Activated CD8-positive, alpha-beta memory T cell treated with anti-CD3 and anti-CD28 coated beads, Interleukin-2, amount 10 ng/mL, durations not matched to agents 7 days and 5 days (primary cell): Measurements from ENCODE around the gene NSD1. TPM values are rescaled to one million over a fixed set of nuclear protein-coding genes. Genes with fewer than 3 reads are reported as not detected.

Experiments
- ATAC-seq: fragments of 150-1000 bp; cut with Tn5 transposase; one replicate; pipeline ENCODE4 v1.10.0; 2021; ENCODE audit warnings: moderate library complexity
- CTCF ChIA-PET: fragments of 350-600 bp; sonication (Branson Sonifier 250); formaldehyde crosslinking; loops from one replicate; lab custom pipeline; 2021; ENCODE audit warnings: antibody characterized with exemption; lab: Charles Lee
- DNase-seq: peaks from one replicate; pipeline ENCODE4 v3.0.0-alpha.2; 2020
- H3K27ac Mint-ChIP-seq: one replicate; pipeline ENCODE4 v1.8.0; 2021; ENCODE audit warnings: mild to moderate bottlenecking, mixed read lengths
- H3K27me3 Mint-ChIP-seq: one replicate; pipeline ENCODE4 v1.8.0; 2021; ENCODE audit warnings: mixed read lengths
- H3K36me3 Mint-ChIP-seq: one replicate; pipeline ENCODE4 v1.8.0; 2021; ENCODE audit warnings: mild to moderate bottlenecking, mixed read lengths
- H3K4me1 Mint-ChIP-seq: one replicate; pipeline ENCODE4 v1.8.0; 2021; ENCODE audit warnings: mixed read lengths
- H3K4me3 Mint-ChIP-seq: one replicate; pipeline ENCODE4 v1.8.0; 2021; ENCODE audit warnings: mild to moderate bottlenecking, moderate library complexity, mixed read lengths
- H3K9me3 Mint-ChIP-seq: one replicate; pipeline ENCODE4 v1.8.0; 2022; ENCODE audit warnings: low read depth, mixed read lengths
- total RNA-seq, 2 experiments: library from RNA; stranded (reverse); gene quantifications; one replicate each; pipeline ENCODE4 v1.2.3, GENCODE V29; 2021

Gene NSD1
- total RNA-seq, 2 experiments from 2014 or later: 94.6 to 114 TPM

DNA sequence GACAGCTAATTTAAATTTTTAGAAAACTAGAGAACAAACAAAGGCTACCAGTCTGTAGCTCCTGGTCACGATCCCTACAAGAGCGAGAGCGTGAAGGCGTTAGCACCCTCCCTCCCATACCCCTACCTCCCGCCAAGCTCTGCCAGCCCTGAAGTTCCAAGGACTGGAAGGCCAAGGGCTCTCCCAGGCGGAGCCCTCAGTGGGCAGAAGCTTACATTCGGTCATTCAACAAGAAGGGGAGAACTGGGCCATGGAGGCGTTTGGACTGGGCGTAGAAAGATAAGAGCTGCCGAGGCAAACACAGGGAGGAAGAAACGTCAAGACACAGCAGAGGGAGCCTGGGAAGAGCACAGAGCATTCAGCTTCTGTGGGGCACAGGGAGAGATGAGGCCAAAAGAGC lies 175.2 kb downstream of the NSD1 start:
- CTCF ChIA-PET: interaction anchor here (0.8 to 8.1 kb wide), 25 partner anchors 9 to 201 kb away, joined by 3 to 79 read pairs (median 10); partner anchors contain the start of gene LMAN2
- H3K4me1 Mint-ChIP-seq: peaks cover 60% of the 10 kb centered on the region
- ATAC-seq (no peak), DNase-seq (no peak)
- H3K27ac Mint-ChIP-seq: peak overlapping the region; percentile 56
- peaks cover 48% of the 10 kb centered on the region for H3K36me3 Mint-ChIP-seq
- H3K9me3 Mint-ChIP-seq: no peaks in the 10 kb centered on the region
- no peaks in the 10 kb centered on the region for H3K27me3 Mint-ChIP-seq
- H3K4me3 Mint-ChIP-seq: no peak overlapping the region

DNA sequence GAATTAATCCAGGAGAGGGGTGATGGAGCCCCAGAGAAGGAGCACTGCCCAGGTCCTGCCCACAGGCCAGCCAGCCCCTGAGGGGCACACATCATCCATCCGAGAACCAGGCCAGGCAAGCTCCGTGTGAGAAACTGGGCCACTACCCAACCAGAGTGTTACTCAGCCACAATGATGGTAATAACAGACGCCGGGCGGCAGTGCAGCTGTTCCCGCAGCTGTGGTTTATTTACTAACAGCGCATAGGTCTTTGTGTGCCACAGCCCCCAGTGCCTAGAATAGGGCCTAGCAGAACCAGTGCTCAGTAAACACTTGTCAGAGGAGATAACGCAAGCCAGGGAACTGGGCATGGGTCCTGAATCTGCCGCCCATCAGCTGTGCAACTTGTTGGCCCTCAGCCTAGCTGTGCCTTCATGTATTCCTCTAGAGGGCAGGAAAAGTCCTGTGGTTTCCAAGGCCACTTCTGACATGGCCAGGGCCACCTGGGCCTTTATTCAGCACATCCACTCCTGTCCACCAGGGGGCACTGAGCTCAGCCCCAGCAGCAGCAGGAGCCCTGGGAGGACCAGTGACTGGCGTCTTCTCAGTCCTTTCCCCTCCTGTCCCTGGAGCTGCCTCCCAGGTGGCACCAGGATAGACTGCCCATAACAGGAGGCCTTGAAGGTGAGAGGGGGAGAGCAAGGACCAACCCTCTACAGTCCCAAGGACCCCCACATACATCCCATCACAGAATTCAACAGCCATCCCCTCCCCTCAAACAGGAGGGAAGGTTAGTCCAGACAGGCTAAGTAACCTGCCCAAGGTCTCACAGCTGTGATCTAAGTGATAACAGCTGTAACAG lies 176.0 kb downstream of the NSD1 start:
- ATAC-seq (peak; percentile 9), DNase-seq (peak; percentile 83)
- Mint-ChIP-seq H3K4me3 (peak overlapping the region; percentile 74), H3K27me3 (no peaks in the 10 kb centered on the region), H3K4me1 (peaks cover 66% of the 10 kb centered on the region), H3K36me3 (peaks cover 41% of the 10 kb centered on the region), H3K27ac (peak overlapping the region; percentile 75), H3K9me3 (no peaks in the 10 kb centered on the region)
- CTCF ChIA-PET: interaction anchor here (0.6 to 8.1 kb wide), 48 partner anchors 10 to 286 kb away, joined by 3 to 79 read pairs (median 4); partner anchors contain the start of genes F12, GRK6, LMAN2 and PDLIM7

DNA sequence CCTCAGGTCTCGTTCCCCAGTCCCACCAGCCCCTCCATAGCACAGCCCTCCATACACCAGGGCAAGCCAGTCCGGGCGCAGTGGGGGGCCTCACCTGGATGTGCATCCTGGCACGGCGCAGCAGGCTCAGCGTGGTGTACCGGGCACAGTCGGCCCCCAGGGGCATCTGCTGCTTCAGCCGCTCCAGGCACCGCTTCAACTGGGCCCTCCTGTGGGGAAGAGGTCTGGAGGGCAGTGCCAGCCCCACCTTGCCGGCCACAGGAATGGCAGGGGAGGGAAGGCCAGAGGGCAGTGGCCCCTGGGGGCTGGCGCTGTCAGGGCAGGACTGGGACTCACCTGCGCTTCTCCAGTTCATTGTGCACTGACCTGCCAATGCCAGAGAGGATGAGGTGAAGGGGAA lies 176.8 kb downstream of the NSD1 start:
- DNase-seq: no peak
- peaks cover 33% of the 10 kb centered on the region for H3K36me3 Mint-ChIP-seq
- no peak overlapping the region for H3K27ac Mint-ChIP-seq
- H3K4me3 Mint-ChIP-seq: peak overlapping the region; percentile 97
- no peaks in the 10 kb centered on the region for H3K9me3 Mint-ChIP-seq
- CTCF ChIA-PET: interaction anchor here (0.6 to 8.1 kb wide), 44 partner anchors 10 to 287 kb away, joined by 3 to 79 read pairs (median 5); partner anchors contain the start of genes F12, GRK6, LMAN2 and PDLIM7
- no peaks in the 10 kb centered on the region for H3K27me3 Mint-ChIP-seq
- H3K4me1 Mint-ChIP-seq: peaks cover 60% of the 10 kb centered on the region
- no peak for ATAC-seq

DNA sequence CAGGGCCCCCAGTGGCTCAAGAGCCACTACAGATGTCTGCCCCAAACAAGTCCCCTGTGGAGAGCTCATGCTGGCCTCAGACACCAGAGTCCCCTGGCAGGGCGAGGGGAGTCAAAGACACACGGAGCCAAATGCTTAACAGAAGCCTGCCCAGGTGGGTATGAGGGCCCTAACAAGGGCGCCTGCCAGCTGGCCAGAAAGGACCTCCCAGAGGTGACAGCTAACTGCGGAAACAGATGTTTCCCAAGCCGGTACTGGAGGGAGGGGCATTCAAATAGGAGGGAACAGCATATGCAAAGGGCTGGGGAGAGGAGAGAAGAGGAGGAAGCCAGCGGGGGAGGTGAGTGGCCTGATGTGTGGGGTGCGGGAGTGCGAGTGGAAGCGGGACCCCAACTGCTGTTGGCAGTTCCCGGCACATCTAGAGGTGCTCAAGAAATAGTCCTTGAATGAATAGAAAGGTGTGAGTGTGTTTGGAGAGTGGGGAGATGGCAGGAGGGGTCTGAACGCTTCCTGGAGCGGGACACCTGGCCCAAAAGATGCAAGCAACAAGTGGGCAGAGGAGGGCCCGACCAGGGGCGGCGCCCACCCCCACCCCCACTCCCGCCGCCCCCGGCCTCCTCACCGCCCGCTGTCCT lies 177.3 kb downstream of the NSD1 start:
- DNase-seq: peak; percentile 69
- peak overlapping the region; percentile 97 for H3K4me3 Mint-ChIP-seq
- ATAC-seq: no peak
- peak overlapping the region; percentile 82 for H3K27ac Mint-ChIP-seq
- H3K4me1 Mint-ChIP-seq: peaks cover 56% of the 10 kb centered on the region
- CTCF ChIA-PET: interaction anchor here (0.6 to 8.1 kb wide), 29 partner anchors 9 to 239 kb away, joined by 3 to 79 read pairs (median 8); partner anchors contain the start of genes F12, GRK6, LMAN2 and PDLIM7
- H3K36me3 Mint-ChIP-seq: peaks cover 28% of the 10 kb centered on the region
- no peaks in the 10 kb centered on the region for H3K27me3 Mint-ChIP-seq
- H3K9me3 Mint-ChIP-seq: no peaks in the 10 kb centered on the region

DNA sequence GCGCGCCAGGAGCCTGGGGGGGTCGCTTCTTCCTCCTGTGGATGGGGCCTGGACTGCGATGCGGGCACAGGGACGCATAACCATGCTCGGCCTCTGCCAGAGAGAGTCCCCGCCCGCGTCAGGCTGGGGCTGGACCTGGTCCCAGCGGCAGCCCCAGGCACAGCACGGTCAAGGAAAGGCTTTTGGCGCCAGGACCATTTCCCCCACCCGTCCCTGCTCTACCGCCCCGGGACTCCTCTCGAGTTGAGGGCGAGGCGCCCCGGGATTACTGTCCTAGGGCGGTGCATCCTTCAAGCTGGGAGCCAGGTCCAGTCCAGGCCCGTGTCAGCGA lies 177.8 kb downstream of the NSD1 start:
- no peaks in the 10 kb centered on the region for H3K9me3 Mint-ChIP-seq
- ATAC-seq: no peak
- CTCF ChIA-PET: interaction anchor here (0.9 to 8.1 kb wide), 17 partner anchors 8 to 204 kb away, joined by 3 to 79 read pairs (median 10); partner anchors contain the start of genes PRELID1 and RAB24

DNA sequence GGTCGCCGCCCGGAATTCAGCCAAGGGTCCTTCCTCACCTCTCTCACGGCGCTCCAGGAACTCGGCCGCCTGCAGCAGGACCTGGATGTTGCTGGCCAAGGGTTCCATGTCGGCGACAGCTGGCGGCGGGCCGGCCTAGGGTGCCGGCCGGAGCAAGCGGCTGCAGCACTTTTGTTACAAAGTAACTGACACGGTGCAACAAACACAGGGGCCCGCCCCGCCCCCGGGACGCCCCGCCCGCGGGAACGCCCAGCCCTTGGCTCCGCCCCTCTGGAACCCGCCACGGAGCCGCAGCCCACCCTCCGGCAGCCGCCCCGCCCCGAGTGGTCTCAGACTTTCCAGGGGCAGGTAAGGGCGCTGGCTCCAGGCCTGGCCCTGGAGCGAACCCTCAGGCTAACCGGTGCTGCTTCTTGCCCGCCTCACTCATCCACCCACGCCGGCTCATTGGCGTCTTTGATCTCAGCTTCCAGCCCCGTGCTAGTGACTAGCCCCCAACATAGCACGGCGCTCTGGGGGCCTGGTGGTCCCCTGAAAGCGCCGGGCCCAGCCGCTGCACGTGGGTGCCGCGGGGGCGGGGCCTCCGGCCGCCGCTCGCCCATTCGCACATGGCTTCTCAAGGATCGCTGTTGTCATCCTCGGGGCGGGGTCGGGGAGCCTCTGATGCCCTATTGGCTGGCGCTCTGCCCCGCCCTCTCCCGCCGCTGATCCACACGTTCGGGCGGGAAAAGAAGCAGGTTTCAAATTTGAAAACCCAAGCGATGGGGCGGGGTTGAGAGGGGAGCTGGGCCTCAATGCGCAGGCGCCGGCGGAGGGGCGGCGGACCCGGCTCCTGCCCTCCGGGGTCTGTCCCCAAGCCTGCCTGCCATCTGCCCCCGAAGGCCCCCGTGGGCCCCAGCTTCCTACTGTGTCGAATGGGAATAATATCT lies 178.4 kb downstream of the NSD1 start, which contains the start of gene MXD3:
Gene MXD3 (minus strand): TSS at position 176 of the 926 bp plus-strand sequence. CDS start 68 bp downstream, at position 108.
- no peaks in the 10 kb centered on the region for H3K27me3 Mint-ChIP-seq
- DNase-seq: peak; percentile 99
- peak within 1 kb of the TSS; percentile 95 for H3K27ac Mint-ChIP-seq
- CTCF ChIA-PET: interaction anchor here (0.7 to 8.1 kb wide), 27 partner anchors 8 to 203 kb away, joined by 3 to 79 read pairs (median 5); partner anchors contain the start of genes GRK6, LMAN2, PDLIM7 and PRELID1
- H3K9me3 Mint-ChIP-seq: no peaks in the 10 kb centered on the region
- H3K36me3 Mint-ChIP-seq: peaks cover 17% of the 10 kb centered on the region
- H3K4me3 Mint-ChIP-seq: peak within 1 kb of the TSS; percentile 97
- ATAC-seq: peak; percentile 88
- peaks cover 52% of the 10 kb centered on the region for H3K4me1 Mint-ChIP-seq

More for the DNA sequence above, 177.8 kb downstream of the NSD1 start:
- Mint-ChIP-seq H3K36me3 (peaks cover 23% of the 10 kb centered on the region), H3K4me1 (peaks cover 56% of the 10 kb centered on the region), H3K27me3 (no peaks in the 10 kb centered on the region), H3K27ac (peak overlapping the region; percentile 95), H3K4me3 (peak overlapping the region; percentile 97)
- no peak for DNase-seq

DNA sequence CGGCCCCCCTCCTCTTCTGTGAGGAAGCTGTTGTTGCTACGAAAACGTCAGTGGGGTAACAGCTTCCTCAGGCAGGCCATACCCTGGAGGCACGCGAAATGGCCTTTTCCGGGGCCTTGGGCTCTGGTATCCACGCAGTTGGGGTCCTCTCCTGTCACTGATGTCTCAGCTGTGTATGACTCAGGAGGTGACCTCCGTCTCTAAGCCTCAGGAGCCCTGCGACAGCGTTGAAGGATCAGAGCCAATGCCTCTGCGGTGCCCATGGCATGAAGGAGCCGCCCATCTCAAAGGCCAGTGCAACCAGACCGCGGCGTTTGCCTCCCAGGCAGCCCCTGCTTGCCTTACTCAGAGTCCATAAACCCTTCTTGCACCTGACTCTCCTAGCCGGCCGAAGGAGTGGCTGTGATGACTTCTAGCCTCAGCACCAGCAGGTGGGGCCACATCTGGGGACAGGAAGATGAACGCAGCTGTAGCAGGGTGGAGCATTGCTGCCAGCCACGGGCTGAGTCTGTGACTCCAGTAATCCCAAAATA lies 179.1 kb downstream of the NSD1 start:
- H3K9me3 Mint-ChIP-seq: no peaks in the 10 kb centered on the region
- H3K27me3 Mint-ChIP-seq: no peaks in the 10 kb centered on the region
- H3K4me1 Mint-ChIP-seq: peaks cover 58% of the 10 kb centered on the region
- CTCF ChIA-PET: interaction anchor here (0.7 to 8.1 kb wide), 25 partner anchors 9 to 199 kb away, joined by 3 to 79 read pairs (median 5); partner anchors contain the start of genes GRK6, LMAN2, PDLIM7 and PRELID1
- DNase-seq: peak; percentile 84
- H3K36me3 Mint-ChIP-seq: peaks cover 17% of the 10 kb centered on the region
- H3K27ac Mint-ChIP-seq: peak overlapping the region; percentile 95
- ATAC-seq: peak; percentile 34
- H3K4me3 Mint-ChIP-seq: peak overlapping the region; percentile 97

DNA sequence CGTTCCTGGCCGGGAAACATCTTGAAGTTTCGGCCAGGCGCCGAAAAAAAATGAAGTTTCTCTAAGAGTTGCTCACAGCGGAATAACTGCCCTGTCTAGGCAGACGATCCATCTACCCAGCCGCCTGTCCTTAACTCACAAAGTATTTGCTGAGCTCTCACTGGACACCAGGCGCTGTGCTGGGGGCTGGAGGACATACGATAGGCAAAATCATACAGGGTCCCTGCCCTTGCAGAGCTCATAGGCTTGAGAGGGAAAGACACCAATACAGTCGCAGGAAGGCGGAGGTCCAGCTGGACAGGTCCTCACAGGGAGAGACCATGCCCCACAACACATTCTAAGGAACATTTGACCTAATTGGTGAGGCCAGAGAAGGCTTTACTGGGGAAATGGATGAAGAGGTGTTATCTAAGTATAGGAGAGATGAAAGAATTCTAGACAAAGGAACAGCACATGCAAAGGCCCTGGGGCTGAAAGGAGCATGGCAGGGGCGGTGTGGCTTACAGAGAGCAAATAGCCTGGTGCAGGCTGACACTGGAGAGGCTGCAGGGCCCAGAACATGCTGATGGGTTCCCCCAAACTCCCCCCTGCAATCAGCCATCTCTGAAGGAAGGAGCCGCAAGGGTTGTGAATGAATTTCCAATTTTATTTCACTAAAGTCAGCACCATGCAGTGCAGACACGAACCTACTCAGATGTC lies 180.1 kb downstream of the NSD1 start:
- peaks cover 17% of the 10 kb centered on the region for H3K36me3 Mint-ChIP-seq
- DNase-seq: no peak
- peaks cover 64% of the 10 kb centered on the region for H3K4me1 Mint-ChIP-seq
- H3K27ac Mint-ChIP-seq: no peak overlapping the region
- H3K4me3 Mint-ChIP-seq: no peak overlapping the region
- ATAC-seq: no peak
- H3K9me3 Mint-ChIP-seq: no peaks in the 10 kb centered on the region
- CTCF ChIA-PET: interaction anchor here (0.9 to 8.1 kb wide), 11 partner anchors 10 to 200 kb away, joined by 3 to 79 read pairs (median 8); partner anchors contain the start of genes PRELID1 and RAB24
- H3K27me3 Mint-ChIP-seq: no peaks in the 10 kb centered on the region

DNA sequence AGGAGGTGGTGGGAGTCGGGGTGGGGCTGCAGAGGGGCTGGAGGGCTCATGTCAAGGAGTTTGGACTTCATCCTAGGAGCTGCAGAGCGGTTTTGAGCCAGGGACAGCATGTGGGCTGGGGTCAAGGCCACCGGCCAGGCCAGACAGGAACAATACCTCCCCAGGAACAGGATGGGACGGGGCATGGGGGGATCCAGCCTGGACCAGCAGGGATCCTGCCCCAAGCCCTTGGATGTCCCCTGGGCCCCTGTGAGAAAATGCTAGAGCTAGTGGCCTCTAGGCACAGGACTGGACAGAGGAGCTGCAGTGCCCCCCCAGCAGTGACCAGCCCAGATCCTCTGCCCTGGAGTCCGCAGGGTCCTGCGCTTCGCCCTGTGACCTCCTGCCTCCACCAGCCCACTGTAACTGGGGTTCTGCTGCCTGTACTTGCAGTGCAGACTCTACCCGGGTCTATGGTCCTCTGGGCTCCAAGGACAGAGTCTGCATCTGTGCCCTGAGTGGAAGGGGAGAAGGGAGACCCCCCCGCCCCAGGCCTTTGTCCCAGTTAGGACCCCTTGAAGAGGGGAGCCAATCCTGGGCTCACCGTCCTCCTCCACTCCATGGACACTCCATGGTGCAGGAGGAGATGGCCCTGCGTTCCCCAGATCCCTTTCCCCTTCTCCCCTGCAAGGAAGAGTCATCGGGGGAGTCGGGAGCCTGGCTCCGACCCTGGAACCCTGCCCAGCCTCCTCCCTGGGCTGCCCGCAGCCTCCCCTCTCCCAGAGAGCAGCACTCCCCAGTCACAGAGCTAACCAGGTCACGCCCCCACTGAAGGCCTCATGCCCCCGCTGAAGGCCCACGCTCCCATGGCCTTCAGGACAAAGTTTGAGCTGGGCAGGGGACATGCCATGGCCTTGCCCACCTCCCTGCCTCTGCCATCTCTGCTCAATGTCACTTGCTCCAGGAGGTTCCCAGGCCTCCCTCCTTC lies 181.1 kb downstream of the NSD1 start:
- CTCF ChIA-PET: interaction anchor here (0.9 to 6.7 kb wide), 8 partner anchors 47 to 142 kb away, joined by 3 to 60 read pairs (median 7); no protein-coding TSS in a partner anchor
- Mint-ChIP-seq H3K27me3 (no peaks in the 10 kb centered on the region), H3K27ac (no peak overlapping the region), H3K4me3 (no peak overlapping the region), H3K4me1 (peaks cover 55% of the 10 kb centered on the region), H3K9me3 (no peaks in the 10 kb centered on the region), H3K36me3 (peaks cover 14% of the 10 kb centered on the region)
- DNase-seq (no peak), ATAC-seq (no peak)

DNA sequence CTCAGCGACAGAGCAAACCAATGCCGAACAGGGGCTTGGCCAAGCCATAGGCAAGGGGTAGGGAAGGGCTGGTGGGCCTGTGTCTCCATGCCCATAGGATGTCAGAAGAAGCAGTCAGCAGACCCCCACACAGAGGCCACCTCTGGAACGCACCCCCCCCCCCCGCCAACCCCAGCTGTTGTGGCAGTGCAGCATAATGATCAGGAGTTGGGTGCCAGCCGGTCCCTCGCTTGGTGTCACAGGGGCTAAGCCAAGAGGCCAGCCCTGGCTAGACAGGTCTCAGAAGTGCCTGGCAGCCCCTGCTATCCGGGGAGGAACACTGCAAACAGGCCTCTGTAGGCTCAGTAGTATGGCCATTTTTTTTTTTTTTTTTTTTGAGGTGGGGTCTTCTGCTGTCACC lies 181.8 kb downstream of the NSD1 start:
- no peak for DNase-seq
- no peaks in the 10 kb centered on the region for H3K27me3 Mint-ChIP-seq
- no peak overlapping the region for H3K27ac Mint-ChIP-seq
- peaks cover 12% of the 10 kb centered on the region for H3K36me3 Mint-ChIP-seq
- no peak overlapping the region for H3K4me3 Mint-ChIP-seq
- H3K9me3 Mint-ChIP-seq: no peaks in the 10 kb centered on the region
- CTCF ChIA-PET: interaction anchor here (0.7 to 6.7 kb wide), 11 partner anchors 8 to 202 kb away, joined by 3 to 60 read pairs (median 4); partner anchors contain the start of gene LMAN2
- peaks cover 53% of the 10 kb centered on the region for H3K4me1 Mint-ChIP-seq
- ATAC-seq: no peak
